ENCODE results near the gene GPBP1.
"Not testable (repeated sequence)": the region's sequence is repeated elsewhere in the genome, so short reads cannot be mapped to it uniquely, and the experiment has no call there.

The GPBP1 gene

DNA sequence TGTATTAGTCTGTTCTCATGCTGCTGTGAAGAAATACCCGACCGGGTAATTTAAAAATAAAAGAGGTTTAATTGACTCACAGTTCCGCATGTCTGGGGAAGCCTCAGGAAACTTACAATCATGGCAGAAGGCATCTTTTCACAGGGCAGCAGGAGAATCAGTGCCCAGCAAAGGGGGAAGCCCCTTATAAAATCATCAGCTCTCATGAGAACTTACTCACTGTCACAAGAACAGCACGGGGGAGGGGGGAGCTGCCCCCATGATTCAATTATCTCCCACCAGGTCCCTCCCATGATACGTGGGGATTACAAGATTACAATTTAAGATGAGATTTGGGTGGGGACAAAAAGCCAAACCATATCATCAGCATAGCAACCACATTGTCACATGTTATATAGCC, 102.5 kb downstream of the GPBP1 start:
- in situ Hi-C loops (cut with MboI; ENCODE audit: low sequenced_read_pairs) = no loop called here

- in situ Hi-C loops (cut with MboI; ENCODE audit: low sequenced_read_pairs) = no loop called here
These were observed 103.2 kb downstream of the GPBP1 start for GRCh38 chr5:57277085-57277484.

GRCh38 chr5:57280853-57281252, 107.0 kb downstream of the GPBP1 start:
- in situ Hi-C loops (cut with MboI; ENCODE audit: low sequenced_read_pairs) = no loop called here

DNA sequence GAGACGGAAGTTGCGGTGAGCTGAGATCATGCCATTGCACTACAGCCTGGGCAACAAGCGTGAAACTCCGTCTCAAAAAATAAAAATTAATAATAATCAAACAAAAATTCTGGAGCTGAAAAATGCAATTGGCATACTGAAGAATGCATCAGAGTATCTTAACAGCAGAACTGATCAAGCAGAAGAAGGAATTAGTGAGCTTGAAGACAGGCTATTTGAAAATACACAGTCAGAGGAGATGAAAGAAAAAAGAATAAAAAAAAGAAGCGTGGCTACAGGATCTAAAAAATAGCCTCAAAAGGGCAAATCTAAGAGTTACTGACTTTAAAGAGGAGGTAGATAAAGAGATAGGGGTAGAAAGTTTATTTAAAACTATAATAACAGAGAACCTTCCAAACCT, 111.2 kb downstream of the GPBP1 start:
- in situ Hi-C loops (cut with MboI; ENCODE audit: low sequenced_read_pairs) = not testable (repeated sequence)

- in situ Hi-C loops (cut with MboI; ENCODE audit: low sequenced_read_pairs) = no loop called here
These were observed 118.0 kb downstream of the GPBP1 start for GRCh38 chr5:57291894-57292293.

- in situ Hi-C loops (cut with MboI; ENCODE audit: low sequenced_read_pairs) = no loop called here
These were observed 118.5 kb downstream of the GPBP1 start for GRCh38 chr5:57292336-57292735.

- in situ Hi-C loops (cut with MboI; ENCODE audit: low sequenced_read_pairs) = no loop called here
These were observed 124.6 kb downstream of the GPBP1 start for GRCh38 chr5:57298295-57298984.

DNA sequence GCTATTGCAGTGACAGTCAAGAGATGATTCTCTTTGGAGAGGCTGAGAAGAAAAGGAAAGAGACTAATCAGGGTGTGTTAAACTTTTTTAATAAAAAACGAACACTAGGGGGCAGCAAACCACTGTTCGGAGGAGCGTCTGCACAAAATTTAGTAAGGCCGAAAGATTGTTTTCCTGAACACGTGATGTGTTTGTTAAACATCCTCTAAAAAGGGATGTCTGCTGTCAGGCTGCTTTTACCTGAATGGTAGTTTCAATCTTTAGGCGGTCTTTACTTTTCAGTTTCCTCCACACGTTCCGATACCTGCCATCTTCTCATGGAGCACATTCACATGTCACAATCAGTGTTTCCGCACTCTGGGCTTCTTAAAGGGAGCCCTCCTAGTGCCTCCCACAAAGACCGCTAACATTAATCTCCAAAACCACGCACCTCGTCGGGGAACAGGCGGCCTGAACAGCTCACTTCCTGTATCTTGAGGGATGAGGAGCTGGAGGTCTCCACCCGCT, 125.2 kb downstream of the GPBP1 start:
- in situ Hi-C loops (cut with MboI; ENCODE audit: low sequenced_read_pairs) = no loop called here

DNA sequence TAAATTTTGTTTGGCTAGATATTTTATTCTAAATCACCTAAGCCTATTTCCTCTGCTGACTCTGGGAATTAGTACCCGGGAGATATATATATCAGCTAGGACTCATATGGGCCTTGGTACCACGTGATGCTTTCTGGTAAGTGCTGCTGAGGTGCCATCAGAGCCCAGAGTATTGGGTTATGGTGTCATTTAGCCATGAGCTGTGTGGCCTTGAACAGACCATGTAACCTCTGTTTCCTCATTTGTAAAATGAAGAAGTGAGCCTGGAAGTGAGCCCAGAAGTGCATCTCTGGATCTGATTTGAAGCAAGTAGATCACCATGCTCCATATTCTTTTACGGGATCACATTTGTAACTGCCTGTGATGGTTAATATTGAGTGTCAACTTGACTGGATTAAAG, 126.1 kb downstream of the GPBP1 start:
- in situ Hi-C loops (cut with MboI; ENCODE audit: low sequenced_read_pairs) = no loop called here

DNA sequence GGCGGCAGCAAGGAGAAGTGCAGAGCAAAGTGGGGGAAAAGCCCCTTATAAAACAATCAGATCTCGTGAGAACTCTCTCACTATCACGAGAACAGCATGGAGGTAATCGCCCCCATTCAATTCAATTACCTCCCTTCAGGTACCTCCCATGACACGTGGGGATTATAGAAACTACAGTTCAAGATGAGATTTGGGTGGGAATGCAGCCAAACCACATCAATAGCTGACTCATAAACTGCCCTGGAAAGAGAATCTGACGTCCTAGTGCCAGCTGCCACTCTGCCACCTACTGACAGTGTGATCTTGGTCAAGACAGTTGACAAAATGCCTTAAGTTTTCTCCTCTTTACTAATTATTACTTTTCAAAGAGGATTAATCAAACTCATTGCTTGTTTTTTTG, 128.3 kb downstream of the GPBP1 start:
- in situ Hi-C loops (cut with MboI; ENCODE audit: low sequenced_read_pairs) = no loop called here

- in situ Hi-C loops (cut with MboI; ENCODE audit: low sequenced_read_pairs) = no loop called here
These were observed 128.8 kb downstream of the GPBP1 start for GRCh38 chr5:57302643-57303042.

- in situ Hi-C loops (cut with MboI; ENCODE audit: low sequenced_read_pairs) = no loop called here
These were observed 130.1 kb downstream of the GPBP1 start for GRCh38 chr5:57303985-57304384.

GRCh38 chr5:57304931-57305330, 131.1 kb downstream of the GPBP1 start:
- in situ Hi-C loops (cut with MboI; ENCODE audit: low sequenced_read_pairs) = no loop called here

DNA sequence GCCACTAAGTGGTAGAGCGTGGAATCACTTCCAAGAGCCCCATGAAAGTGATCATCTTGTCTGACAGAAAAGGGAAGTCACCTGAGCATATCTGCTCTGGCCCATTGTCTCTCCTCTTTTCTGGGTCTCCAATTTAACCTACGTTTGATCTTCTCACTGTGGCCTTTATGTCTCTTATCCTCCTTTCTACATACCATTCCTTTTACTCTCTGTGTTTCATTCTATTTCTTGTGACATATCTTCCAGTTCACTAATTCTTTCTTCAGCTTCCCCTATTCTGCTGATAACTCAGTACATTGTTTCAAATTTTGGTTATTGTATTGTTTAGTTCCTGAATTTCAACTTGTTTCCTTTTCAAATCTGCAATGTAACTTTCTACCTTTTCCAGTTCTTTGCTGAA, 132.5 kb downstream of the GPBP1 start:
- in situ Hi-C loops (cut with MboI; ENCODE audit: low sequenced_read_pairs) = no loop called here

- in situ Hi-C loops (cut with MboI; ENCODE audit: low sequenced_read_pairs) = no loop called here
These were observed 133.7 kb downstream of the GPBP1 start for GRCh38 chr5:57307516-57307915.

GRCh38 chr5:57309022-57309421, 135.2 kb downstream of the GPBP1 start:
- in situ Hi-C loops (cut with MboI; ENCODE audit: low sequenced_read_pairs) = not testable (repeated sequence)

GRCh38 chr5:57311251-57311650, 137.4 kb downstream of the GPBP1 start:
- in situ Hi-C loops (cut with MboI; ENCODE audit: low sequenced_read_pairs) = no loop called here

DNA sequence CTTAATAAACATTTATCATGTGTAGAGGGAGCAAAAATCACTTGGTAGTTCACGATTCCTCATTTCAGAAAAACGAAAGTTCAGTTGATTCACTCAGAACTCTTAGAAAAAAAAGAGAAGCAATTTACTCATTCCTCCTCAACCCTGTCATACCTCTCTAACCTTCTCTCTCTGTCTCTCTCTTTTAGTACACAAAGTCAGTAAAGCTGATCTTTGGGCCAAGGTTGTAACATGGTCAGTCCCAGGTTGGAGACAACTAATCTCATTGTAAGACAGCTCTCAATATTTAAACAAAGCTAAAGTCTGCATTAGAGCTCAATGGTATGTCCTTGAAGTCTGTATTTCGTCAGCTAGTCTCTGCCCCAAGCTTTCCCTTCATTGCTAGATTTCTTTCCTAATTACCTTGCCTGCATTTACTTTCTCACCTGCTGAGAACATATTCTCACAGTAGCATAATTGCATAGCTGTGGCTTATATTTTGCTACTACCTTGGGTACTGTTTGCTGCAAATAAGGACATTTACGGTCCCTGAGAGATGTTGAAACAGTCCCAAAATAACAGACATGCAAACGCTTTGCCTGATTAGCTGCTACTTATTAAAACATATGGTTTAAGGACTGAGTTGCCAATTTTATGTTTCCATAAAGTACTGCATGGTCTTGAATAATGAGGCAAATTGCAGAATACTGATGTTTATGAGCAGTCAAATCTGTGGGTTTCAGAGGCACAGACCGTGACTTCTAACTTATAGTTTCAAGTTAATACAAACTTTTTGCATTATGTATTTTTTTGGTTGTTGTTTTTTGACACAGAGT, 138.3 kb downstream of the GPBP1 start:
- in situ Hi-C loops (cut with MboI; ENCODE audit: low sequenced_read_pairs) = no loop called here

GRCh38 chr5:57313716-57314115, 139.9 kb downstream of the GPBP1 start:
- in situ Hi-C loops (cut with MboI; ENCODE audit: low sequenced_read_pairs) = no loop called here
